GM10266 (cell line): Measurements from ENCODE around the gene KIRREL3.

ENCODE experiments used
- DNase-seq: peaks from one replicate; pipeline ENCODE4 v3.0.0; 2012; ENCODE audit errors: extremely low spot score
- CTCF ChIP-seq: IDR thresholded peaks from 2 replicates; pipeline ENCODE4 v1.5.1; 2012; ENCODE audit warnings: mild to moderate bottlenecking, low read depth; ENCODE audit not compliant: control insufficient read depth, insufficient read depth; ENCODE audit errors: missing control alignments

KIRREL3 gene

GRCh38 chr11:126800009-126800408 is 200.6 kb downstream of the KIRREL3 start:
- DNase-seq = no peak
- no peak for TF ChIP-seq CTCF

GRCh38 chr11:126797457-126798169 is 203.0 kb downstream of the KIRREL3 start:
- no peak for DNase-seq
- TF ChIP-seq CTCF = no peak

- TF ChIP-seq CTCF = no peak
- no peak for DNase-seq
Measured at GRCh38 chr11:126793596-126793995, 207.0 kb downstream of the KIRREL3 start.

- DNase-seq = no peak
- no peak for TF ChIP-seq CTCF
Measured at GRCh38 chr11:126791991-126792390, 208.6 kb downstream of the KIRREL3 start.

- no peak for TF ChIP-seq CTCF
- DNase-seq = no peak
Measured at GRCh38 chr11:126791446-126791845, 209.1 kb downstream of the KIRREL3 start.

GRCh38 chr11:126790550-126791081 is 210.0 kb downstream of the KIRREL3 start:
- DNase-seq = no peak
- TF ChIP-seq CTCF = no peak

- DNase-seq = no peak
Measured at GRCh38 chr11:126782810-126783209, 217.8 kb downstream of the KIRREL3 start.

More at GRCh38 chr11:126782810-126783209, 217.8 kb downstream of the KIRREL3 start:
- no peak for TF ChIP-seq CTCF
